ENCODE measurements around the gene LACRT.

DNA sequence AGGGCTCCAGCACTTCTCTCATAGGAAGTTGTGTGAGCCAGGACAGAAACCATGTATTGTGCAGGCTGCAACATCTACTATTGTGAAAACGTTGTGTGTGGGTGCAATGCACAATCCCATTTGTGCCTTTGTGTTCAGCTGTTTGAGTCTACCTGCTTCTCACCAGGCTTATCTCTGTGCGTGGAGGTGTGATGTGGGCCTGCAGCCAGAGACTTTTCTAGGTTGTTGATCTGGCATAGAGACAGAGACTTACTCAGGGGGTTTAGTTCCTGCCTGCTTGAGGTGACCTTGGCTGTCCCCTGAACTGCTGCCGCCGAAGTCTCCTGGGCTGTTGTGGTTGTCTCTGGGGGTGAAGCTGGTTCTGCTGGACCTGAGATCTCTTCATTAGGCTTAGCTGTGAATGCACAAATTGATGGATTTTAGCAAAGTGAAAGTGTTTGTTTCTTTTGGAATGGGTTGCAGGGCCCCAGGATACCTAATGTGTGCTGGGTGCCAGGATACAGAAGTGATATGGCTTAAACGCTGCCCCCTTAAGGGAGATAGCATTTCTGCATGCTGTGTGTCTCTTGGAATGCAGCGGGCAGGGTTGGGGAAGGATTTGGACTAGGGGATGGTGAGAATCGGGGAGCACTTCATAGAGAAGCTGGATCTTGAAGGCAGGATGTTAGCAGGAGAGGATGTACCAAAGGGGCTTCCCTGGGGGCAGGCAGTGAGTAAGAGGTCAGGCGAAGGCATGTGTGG is 2.5 kb downstream of the LACRT start:
- TF ChIP-seq, protein P1, sequence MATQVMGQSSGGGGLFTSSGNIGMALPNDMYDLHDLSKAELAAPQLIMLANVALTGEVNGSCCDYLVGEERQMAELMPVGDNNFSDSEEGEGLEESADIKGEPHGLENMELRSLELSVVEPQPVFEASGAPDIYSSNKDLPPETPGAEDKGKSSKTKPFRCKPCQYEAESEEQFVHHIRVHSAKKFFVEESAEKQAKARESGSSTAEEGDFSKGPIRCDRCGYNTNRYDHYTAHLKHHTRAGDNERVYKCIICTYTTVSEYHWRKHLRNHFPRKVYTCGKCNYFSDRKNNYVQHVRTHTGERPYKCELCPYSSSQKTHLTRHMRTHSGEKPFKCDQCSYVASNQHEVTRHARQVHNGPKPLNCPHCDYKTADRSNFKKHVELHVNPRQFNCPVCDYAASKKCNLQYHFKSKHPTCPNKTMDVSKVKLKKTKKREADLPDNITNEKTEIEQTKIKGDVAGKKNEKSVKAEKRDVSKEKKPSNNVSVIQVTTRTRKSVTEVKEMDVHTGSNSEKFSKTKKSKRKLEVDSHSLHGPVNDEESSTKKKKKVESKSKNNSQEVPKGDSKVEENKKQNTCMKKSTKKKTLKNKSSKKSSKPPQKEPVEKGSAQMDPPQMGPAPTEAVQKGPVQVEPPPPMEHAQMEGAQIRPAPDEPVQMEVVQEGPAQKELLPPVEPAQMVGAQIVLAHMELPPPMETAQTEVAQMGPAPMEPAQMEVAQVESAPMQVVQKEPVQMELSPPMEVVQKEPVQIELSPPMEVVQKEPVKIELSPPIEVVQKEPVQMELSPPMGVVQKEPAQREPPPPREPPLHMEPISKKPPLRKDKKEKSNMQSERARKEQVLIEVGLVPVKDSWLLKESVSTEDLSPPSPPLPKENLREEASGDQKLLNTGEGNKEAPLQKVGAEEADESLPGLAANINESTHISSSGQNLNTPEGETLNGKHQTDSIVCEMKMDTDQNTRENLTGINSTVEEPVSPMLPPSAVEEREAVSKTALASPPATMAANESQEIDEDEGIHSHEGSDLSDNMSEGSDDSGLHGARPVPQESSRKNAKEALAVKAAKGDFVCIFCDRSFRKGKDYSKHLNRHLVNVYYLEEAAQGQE (IDR thresholded peaks at IDR 0.05; ENCODE audit: borderline replicate concordance) = no peak
- TF ChIP-seq, protein P1 (CRISPR knock-in tag; IDR thresholded peaks at IDR 0.05; ENCODE audit: low read depth) = no peak
- TF ChIP-seq, protein P2, sequence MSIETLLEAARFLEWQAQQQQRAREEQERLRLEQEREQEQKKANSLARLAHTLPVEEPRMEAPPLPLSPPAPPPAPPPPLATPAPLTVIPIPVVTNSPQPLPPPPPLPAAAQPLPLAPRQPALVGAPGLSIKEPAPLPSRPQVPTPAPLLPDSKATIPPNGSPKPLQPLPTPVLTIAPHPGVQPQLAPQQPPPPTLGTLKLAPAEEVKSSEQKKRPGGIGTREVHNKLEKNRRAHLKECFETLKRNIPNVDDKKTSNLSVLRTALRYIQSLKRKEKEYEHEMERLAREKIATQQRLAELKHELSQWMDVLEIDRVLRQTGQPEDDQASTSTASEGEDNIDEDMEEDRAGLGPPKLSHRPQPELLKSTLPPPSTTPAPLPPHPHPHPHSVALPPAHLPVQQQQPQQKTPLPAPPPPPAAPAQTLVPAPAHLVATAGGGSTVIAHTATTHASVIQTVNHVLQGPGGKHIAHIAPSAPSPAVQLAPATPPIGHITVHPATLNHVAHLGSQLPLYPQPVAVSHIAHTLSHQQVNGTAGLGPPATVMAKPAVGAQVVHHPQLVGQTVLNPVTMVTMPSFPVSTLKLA (conservative IDR thresholded peaks at IDR 0.05) = no peak
- no peak for TF ChIP-seq MCM3 (IDR thresholded peaks at IDR 0.05)
- TF ChIP-seq, protein P3, sequence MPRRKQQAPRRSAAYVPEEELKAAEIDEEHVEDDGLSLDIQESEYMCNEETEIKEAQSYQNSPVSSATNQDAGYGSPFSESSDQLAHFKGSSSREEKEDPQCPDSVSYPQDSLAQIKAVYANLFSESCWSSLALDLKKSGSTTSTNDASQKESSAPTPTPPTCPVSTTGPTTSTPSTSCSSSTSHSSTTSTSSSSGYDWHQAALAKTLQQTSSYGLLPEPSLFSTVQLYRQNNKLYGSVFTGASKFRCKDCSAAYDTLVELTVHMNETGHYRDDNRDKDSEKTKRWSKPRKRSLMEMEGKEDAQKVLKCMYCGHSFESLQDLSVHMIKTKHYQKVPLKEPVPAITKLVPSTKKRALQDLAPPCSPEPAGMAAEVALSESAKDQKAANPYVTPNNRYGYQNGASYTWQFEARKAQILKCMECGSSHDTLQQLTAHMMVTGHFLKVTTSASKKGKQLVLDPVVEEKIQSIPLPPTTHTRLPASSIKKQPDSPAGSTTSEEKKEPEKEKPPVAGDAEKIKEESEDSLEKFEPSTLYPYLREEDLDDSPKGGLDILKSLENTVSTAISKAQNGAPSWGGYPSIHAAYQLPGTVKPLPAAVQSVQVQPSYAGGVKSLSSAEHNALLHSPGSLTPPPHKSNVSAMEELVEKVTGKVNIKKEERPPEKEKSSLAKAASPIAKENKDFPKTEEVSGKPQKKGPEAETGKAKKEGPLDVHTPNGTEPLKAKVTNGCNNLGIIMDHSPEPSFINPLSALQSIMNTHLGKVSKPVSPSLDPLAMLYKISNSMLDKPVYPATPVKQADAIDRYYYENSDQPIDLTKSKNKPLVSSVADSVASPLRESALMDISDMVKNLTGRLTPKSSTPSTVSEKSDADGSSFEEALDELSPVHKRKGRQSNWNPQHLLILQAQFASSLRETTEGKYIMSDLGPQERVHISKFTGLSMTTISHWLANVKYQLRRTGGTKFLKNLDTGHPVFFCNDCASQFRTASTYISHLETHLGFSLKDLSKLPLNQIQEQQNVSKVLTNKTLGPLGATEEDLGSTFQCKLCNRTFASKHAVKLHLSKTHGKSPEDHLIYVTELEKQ (CRISPR knock-in tag; IDR thresholded peaks at IDR 0.05) = no peak
- no peak for TF ChIP-seq NONO (IDR thresholded peaks at IDR 0.05; ENCODE audit: low read depth in 2 of 2, low read length in 1 of 2)
- TF ChIP-seq SIN3A (IDR thresholded peaks at IDR 0.05; ENCODE audit: borderline replicate concordance in 2 of 2, control insufficient read depth in 1 of 2, low read depth in 2 of 2, low read length in 2 of 2) = no peak
- TF ChIP-seq PRMT5 (CRISPR knock-in tag; IDR thresholded peaks at IDR 0.05) = no peak
- TF ChIP-seq, protein P4, sequence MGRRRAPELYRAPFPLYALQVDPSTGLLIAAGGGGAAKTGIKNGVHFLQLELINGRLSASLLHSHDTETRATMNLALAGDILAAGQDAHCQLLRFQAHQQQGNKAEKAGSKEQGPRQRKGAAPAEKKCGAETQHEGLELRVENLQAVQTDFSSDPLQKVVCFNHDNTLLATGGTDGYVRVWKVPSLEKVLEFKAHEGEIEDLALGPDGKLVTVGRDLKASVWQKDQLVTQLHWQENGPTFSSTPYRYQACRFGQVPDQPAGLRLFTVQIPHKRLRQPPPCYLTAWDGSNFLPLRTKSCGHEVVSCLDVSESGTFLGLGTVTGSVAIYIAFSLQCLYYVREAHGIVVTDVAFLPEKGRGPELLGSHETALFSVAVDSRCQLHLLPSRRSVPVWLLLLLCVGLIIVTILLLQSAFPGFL (CRISPR knock-in tag; IDR thresholded peaks at IDR 0.05) = no peak

Data from K562 (cell line).